GM23338 (cell line): Measurements from ENCODE around the gene SRRT.

Source experiments
- CTCF ChIP-seq, 2 experiments: fragments of 200-600 bp in 1 of 2; sonication (generic) in 1 of 2; conservative IDR thresholded peaks; 2 replicates each; pipeline versions ENCODE4 v1.5.1 to v1.6.1; 2016 to 2017; ENCODE audit warnings: antibody characterized with exemption in 2 of 2, low read depth in 2 of 2, mild to moderate bottlenecking in 2 of 2, moderate library complexity in 1 of 2
- EZH2 ChIP-seq: fragments of 200-600 bp; sonication (generic); IDR thresholded peaks from one replicate; pipeline ENCODE4 v1.8.0; 2017; ENCODE audit warnings: antibody characterized with exemption, mild to moderate bottlenecking, low read depth; ENCODE audit not compliant: unreplicated experiment
- EZH2phosphoT487 ChIP-seq: fragments of 200-600 bp; sonication (generic); IDR thresholded peaks from one replicate; pipeline ENCODE4 v1.8.1; 2018; ENCODE audit warnings: antibody characterized with exemption; ENCODE audit not compliant: unreplicated experiment
- POLR2AphosphoS5 ChIP-seq: IDR thresholded peaks from 2 replicates; pipeline ENCODE4 v1.6.1; 2016; ENCODE audit warnings: antibody characterized with exemption, low read depth
- ZNF114 ChIP-seq: fragments of 250-450 bp; sonication (Bioruptor Pico); IDR thresholded peaks from 2 replicates; pipeline ENCODE4 v1.5.0; 2020; ENCODE audit warnings: mild to moderate bottlenecking, moderate library complexity

- TF ChIP-seq CTCF (conservative IDR thresholded peaks at IDR 0.05; ENCODE audit: low read depth in 2 of 2): no peak
- no peak for TF ChIP-seq EZH2phosphoT487
- no peak for TF ChIP-seq POLR2AphosphoS5
- TF ChIP-seq ZNF114 (CRISPR knock-in tag): no peak
- no peak for TF ChIP-seq EZH2
These were observed 49.7 kb upstream of the SRRT start for GRCh38 chr7:100825215-100825671.
